LHCN-M2 (cell line): Measurements from ENCODE around the gene TMIGD3. TPM values are rescaled to one million over a fixed set of nuclear protein-coding genes. Genes with fewer than 3 reads are reported as not detected.
"Not testable (repeated sequence)": the region's sequence is repeated elsewhere in the genome, so short reads cannot be mapped to it uniquely, and the experiment has no call there.

ENCODE experiments used
- DNase-seq: peaks from one replicate; pipeline ENCODE4 v3.0.0-alpha.2; 2012; ENCODE audit warnings: low read depth
- polyA plus RNA-seq: library from polyadenylated mRNA; unstranded; fragments of >200 nt; gene quantifications from one replicate; pipeline ENCODE4 v1.2.1, GENCODE V29; 2012; ENCODE audit warnings: missing spikeins
- total RNA-seq: library from RNA; depleted of rRNA; stranded (reverse); fragments of >200 nt; gene quantifications from 2 replicates; pipeline ENCODE4 v1.2.3, GENCODE V29; 2014; rRNA removed

The TMIGD3 gene
- not detected in 2 replicates for total RNA-seq
- not detected for polyA plus RNA-seq

- no peak for DNase-seq
These were observed at the start of gene TMIGD3, which contains the start of gene ADORA3 for GRCh38 chr1:111503585-111504060. TMIGD3 (minus strand) TSS chr1:111503633; CDS start chr1:111503354, 279 bp downstream. ADORA3 (minus strand) TSS chr1:111503633; CDS start chr1:111503354, 279 bp downstream.

- peak; percentile 71 for DNase-seq
These were observed 49.8 kb upstream of the TMIGD3 start for GRCh38 chr1:111553196-111553595.

GRCh38 chr1:111552587-111552986 lies 49.2 kb upstream of the TMIGD3 start:
- no peak for DNase-seq

GRCh38 chr1:111551623-111552411 lies 48.4 kb upstream of the TMIGD3 start:
- no peak for DNase-seq

GRCh38 chr1:111547786-111548185 lies 44.4 kb upstream of the TMIGD3 start:
- DNase-seq = not testable (repeated sequence)

GRCh38 chr1:111542187-111542586 lies 38.8 kb upstream of the TMIGD3 start:
- DNase-seq = no peak

- DNase-seq = peak; percentile 50
These were observed 38.3 kb upstream of the TMIGD3 start for GRCh38 chr1:111541721-111542120.

GRCh38 chr1:111540928-111541327 lies 37.5 kb upstream of the TMIGD3 start:
- DNase-seq = no peak

GRCh38 chr1:111538343-111539025 lies 35.1 kb upstream of the TMIGD3 start:
- peak; percentile 55 for DNase-seq

GRCh38 chr1:111535256-111536191 lies 32.1 kb upstream of the TMIGD3 start:
- no peak for DNase-seq

GRCh38 chr1:111520053-111520452 lies 16.6 kb upstream of the TMIGD3 start:
- no peak for DNase-seq

GRCh38 chr1:111517469-111518225 lies 14.2 kb upstream of the TMIGD3 start:
- no peak for DNase-seq

- peak; percentile 50 for DNase-seq
These were observed 12.6 kb upstream of the TMIGD3 start for GRCh38 chr1:111516005-111516535.

GRCh38 chr1:111515291-111516004 lies 12.0 kb upstream of the TMIGD3 start:
- peak; percentile 14 for DNase-seq

GRCh38 chr1:111513410-111514020 lies 10.1 kb upstream of the TMIGD3 start:
- DNase-seq = no peak

- no peak for DNase-seq
These were observed 9.5 kb upstream of the TMIGD3 start for GRCh38 chr1:111512931-111513330.

GRCh38 chr1:111512132-111512889 lies 8.9 kb upstream of the TMIGD3 start:
- no peak for DNase-seq

GRCh38 chr1:111511370-111511769 lies 7.9 kb upstream of the TMIGD3 start:
- DNase-seq = no peak

- DNase-seq = no peak
These were observed 6.6 kb upstream of the TMIGD3 start for GRCh38 chr1:111509997-111510375.
